Measurements from ENCODE around the gene VWA2. TPM values are rescaled to one million over a fixed set of nuclear protein-coding genes. Genes with fewer than 3 reads are reported as not detected.

VWA2 gene
- total and polyA plus RNA-seq, 2 donors (not counting 3 experiments of a cell fraction or from before 2014, with no cell fraction given), result not detected

DNA sequence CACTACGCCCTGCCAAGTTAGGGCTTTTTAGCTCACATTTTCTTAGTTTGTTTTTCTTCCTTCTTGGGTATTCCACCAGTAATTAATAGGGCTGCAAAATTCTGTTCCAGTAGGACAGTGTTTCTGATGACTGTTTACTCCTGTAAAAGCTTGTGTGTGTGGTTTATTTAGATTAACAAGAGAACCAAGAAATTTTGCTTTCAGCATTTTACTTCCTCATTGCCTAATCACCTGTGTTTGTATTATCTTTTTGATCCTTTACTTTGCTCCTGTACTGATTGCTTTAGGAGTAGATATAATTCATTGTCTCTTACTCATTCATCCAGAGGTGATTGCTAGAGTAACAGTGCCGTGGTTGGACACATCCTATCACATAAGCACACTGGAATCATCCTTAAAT lies 32.2 kb upstream of the VWA2 start:
- Histone ChIP-seq H3K27me3 (ENCODE audit: control insufficient read depth in 2 of 2, insufficient read depth in 2 of 2, low read length in 2 of 2) (peaks cover 2 to 3% of the 10 kb centered on the region in 2 experiments), H3K4me3 (replicated peaks in 1 of 3; ENCODE audit: insufficient read depth in 1 of 3, low read depth in 1 of 3, low read length in 3 of 3) (no peak overlapping the region), H3K9ac (replicated peaks; ENCODE audit: extremely low read depth, insufficient read depth, low read length) (no peak overlapping the region), H3K4me2 (ENCODE audit: insufficient read depth, low read length) (no peak overlapping the region), H3K9me1 (replicated peaks; ENCODE audit: control insufficient read depth, extremely low read depth, insufficient read depth, low read length) (no peaks in the 10 kb centered on the region), H3K79me2 (ENCODE audit: control insufficient read depth, insufficient read depth, low read length) (no peaks in the 10 kb centered on the region), H3K27ac (ENCODE audit: insufficient read depth, low read depth, low read length) (no peak overlapping the region), H3K4me1 (ENCODE audit: control insufficient read depth, extremely low read depth, insufficient read depth, low read length) (no peaks in the 10 kb centered on the region), H4K20me1 (replicated peaks; ENCODE audit: control insufficient read depth, extremely low read depth, insufficient read depth, low read length) (no peaks in the 10 kb centered on the region), H2AFZ (ENCODE audit: low read depth, low read length) (no peak overlapping the region), H3K9me3 (replicated peaks; ENCODE audit: control insufficient read depth, insufficient read depth, low read length) (no peaks in the 10 kb centered on the region), H3K36me3 (ENCODE audit: control insufficient read depth in 2 of 2, extremely low read depth in 1 of 2, insufficient read depth in 2 of 2, low read length in 2 of 2) (no peaks in the 10 kb centered on the region)
- TF ChIP-seq, protein P1, sequence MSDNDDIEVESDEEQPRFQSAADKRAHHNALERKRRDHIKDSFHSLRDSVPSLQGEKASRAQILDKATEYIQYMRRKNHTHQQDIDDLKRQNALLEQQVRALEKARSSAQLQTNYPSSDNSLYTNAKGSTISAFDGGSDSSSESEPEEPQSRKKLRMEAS (IDR thresholded peaks at IDR 0.05; ENCODE audit: insufficient read depth, insufficient read length), result no peak
- no peak for TF ChIP-seq POLR2AphosphoS5 (IDR thresholded peaks at IDR 0.05; ENCODE audit: insufficient read depth, low read depth, low read length)
- ChIA-PET POLR2A (no interaction called here), CTCF (no interaction called here)
- DNase-seq (ENCODE audit: low read depth, low spot score) (no peak), FAIRE-seq (no peak)
- dilution Hi-C loops (cut with MboI; ENCODE audit: extremely low pct_ligation_motif_present, low sequenced_read_pairs) (no loop called here), intact Hi-C loops (cut with micrococcal nuclease) (no loop called here)
- no TSS peak for BruUV-seq (replicated peaks)

DNA sequence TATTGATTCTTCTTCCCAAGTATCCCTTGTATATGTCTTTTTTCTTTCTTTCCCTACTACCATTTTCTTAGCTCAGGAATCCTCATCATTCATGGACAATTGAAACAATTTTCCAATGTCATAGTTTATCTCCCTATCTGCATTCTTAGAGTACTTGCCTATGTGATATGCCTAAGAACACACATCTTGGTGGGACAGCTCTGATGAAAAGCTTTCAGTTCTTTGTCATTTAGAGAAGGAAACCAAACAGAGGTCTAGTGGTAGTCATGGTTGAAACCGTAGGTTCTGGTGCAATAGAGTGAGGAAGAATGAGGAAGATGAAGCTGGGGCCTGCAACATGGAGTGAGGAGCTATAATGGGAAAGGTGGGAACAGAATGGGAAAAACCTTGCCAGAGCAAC lies 31.7 kb upstream of the VWA2 start:
- Histone ChIP-seq H3K27me3 (ENCODE audit: control insufficient read depth in 2 of 2, insufficient read depth in 2 of 2, low read length in 2 of 2) (peaks cover 2 to 3% of the 10 kb centered on the region in 2 experiments), H3K9ac (replicated peaks; ENCODE audit: extremely low read depth, insufficient read depth, low read length) (no peak overlapping the region), H3K36me3 (ENCODE audit: control insufficient read depth in 2 of 2, extremely low read depth in 1 of 2, insufficient read depth in 2 of 2, low read length in 2 of 2) (no peaks in the 10 kb centered on the region), H3K4me1 (ENCODE audit: control insufficient read depth, extremely low read depth, insufficient read depth, low read length) (no peaks in the 10 kb centered on the region), H3K4me3 (replicated peaks in 1 of 3; ENCODE audit: insufficient read depth in 1 of 3, low read depth in 1 of 3, low read length in 3 of 3) (no peak overlapping the region), H3K79me2 (ENCODE audit: control insufficient read depth, insufficient read depth, low read length) (no peaks in the 10 kb centered on the region), H3K9me1 (replicated peaks; ENCODE audit: control insufficient read depth, extremely low read depth, insufficient read depth, low read length) (no peaks in the 10 kb centered on the region), H3K9me3 (replicated peaks; ENCODE audit: control insufficient read depth, insufficient read depth, low read length) (no peaks in the 10 kb centered on the region), H2AFZ (ENCODE audit: low read depth, low read length) (no peak overlapping the region), H4K20me1 (replicated peaks; ENCODE audit: control insufficient read depth, extremely low read depth, insufficient read depth, low read length) (no peaks in the 10 kb centered on the region), H3K4me2 (ENCODE audit: insufficient read depth, low read length) (no peak overlapping the region), H3K27ac (ENCODE audit: insufficient read depth, low read depth, low read length) (no peak overlapping the region)
- DNase-seq (ENCODE audit: low read depth, low spot score) (no peak), FAIRE-seq (no peak)
- intact Hi-C loops (cut with micrococcal nuclease) (no loop called here), dilution Hi-C loops (cut with MboI; ENCODE audit: extremely low pct_ligation_motif_present, low sequenced_read_pairs) (no loop called here)
- TF ChIP-seq GATA2 (IDR thresholded peaks at IDR 0.05; ENCODE audit: insufficient read depth, insufficient read length, low read depth, low read length) (no peak), MYC (IDR thresholded peaks at IDR 0.05; ENCODE audit: low read depth, low read length) (no peak), EZH2 (IDR thresholded peaks at IDR 0.05; ENCODE audit: borderline replicate concordance, low read depth, low read length, severe bottlenecking) (no peak), POLR2A (IDR thresholded peaks at IDR 0.05; ENCODE audit: low read depth, low read length) (no peak), JUN (IDR thresholded peaks at IDR 0.05; ENCODE audit: borderline replicate concordance, insufficient read depth, insufficient read length, low read depth) (no peak), POLR2AphosphoS5 (IDR thresholded peaks at IDR 0.05; ENCODE audit: insufficient read depth, low read depth, low read length) (no peak), FOS (IDR thresholded peaks at IDR 0.05; ENCODE audit: borderline replicate concordance, insufficient read depth, low read length) (no peak)
- TF ChIP-seq, protein P1 (IDR thresholded peaks at IDR 0.05; ENCODE audit: insufficient read depth, insufficient read length), result no peak
- TF ChIP-seq, protein P2, sequence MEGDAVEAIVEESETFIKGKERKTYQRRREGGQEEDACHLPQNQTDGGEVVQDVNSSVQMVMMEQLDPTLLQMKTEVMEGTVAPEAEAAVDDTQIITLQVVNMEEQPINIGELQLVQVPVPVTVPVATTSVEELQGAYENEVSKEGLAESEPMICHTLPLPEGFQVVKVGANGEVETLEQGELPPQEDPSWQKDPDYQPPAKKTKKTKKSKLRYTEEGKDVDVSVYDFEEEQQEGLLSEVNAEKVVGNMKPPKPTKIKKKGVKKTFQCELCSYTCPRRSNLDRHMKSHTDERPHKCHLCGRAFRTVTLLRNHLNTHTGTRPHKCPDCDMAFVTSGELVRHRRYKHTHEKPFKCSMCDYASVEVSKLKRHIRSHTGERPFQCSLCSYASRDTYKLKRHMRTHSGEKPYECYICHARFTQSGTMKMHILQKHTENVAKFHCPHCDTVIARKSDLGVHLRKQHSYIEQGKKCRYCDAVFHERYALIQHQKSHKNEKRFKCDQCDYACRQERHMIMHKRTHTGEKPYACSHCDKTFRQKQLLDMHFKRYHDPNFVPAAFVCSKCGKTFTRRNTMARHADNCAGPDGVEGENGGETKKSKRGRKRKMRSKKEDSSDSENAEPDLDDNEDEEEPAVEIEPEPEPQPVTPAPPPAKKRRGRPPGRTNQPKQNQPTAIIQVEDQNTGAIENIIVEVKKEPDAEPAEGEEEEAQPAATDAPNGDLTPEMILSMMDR (IDR thresholded peaks at IDR 0.05; ENCODE audit: extremely low read depth in 1 of 2, insufficient read depth in 1 of 2, low read depth in 1 of 2, low read length in 2 of 2), result no peak
- no TSS peak for BruUV-seq (replicated peaks)
- CTCF ChIA-PET, result no interaction called here
- POLR2A ChIA-PET, result no interaction called here
